Left ventricle myocardium inferior (tissue), 1 donor: ENCODE data around the gene FMC1. TPM values are rescaled to one million over a fixed set of nuclear protein-coding genes. Genes with fewer than 3 reads are reported as not detected.
"Not testable (repeated sequence)": the region's sequence is repeated elsewhere in the genome, so short reads cannot be mapped to it uniquely, and the experiment has no call there.

Experiments
- DNase-seq: peaks from one replicate; pipeline ENCODE4 v3.0.0-alpha.2; 2020
- H3K27ac ChIP-seq: fragments of 200-600 bp; replicated peaks from 2 replicates; pipeline ENCODE4 v1.8.0; 2021
- H3K27me3 ChIP-seq: fragments of 200-600 bp; 2 replicates; pipeline ENCODE4 v1.8.0; 2021; ENCODE audit warnings: low read depth
- H3K36me3 ChIP-seq: fragments of 200-600 bp; 2 replicates; pipeline ENCODE4 v1.8.0; 2021
- H3K4me1 ChIP-seq: fragments of 200-600 bp; 2 replicates; pipeline ENCODE4 v1.8.0; 2021
- H3K4me3 ChIP-seq: fragments of 200-600 bp; 2 replicates; pipeline ENCODE4 v1.8.0; 2021; ENCODE audit warnings: mild to moderate bottlenecking, moderate library complexity
- H3K9me3 ChIP-seq: fragments of 200-600 bp; replicated peaks from 2 replicates; pipeline ENCODE4 v1.8.0; 2021
- intact Hi-C: fragments of 100-400 bp; cut with micrococcal nuclease; formaldehyde crosslinking; loops from one replicate; pipeline ENCODE4 v1.11.0; 2022
- total RNA-seq: library from RNA; stranded (reverse); fragmentation: NEBNext Ultra II Directional; extraction: Animal tissue kit (Norgen Biotek cat#: 25700); gene quantifications from one replicate; pipeline ENCODE4 v1.2.1, GENCODE V29; 2021
- TF ChIP-seq, protein P1 (sequence below): fragments of 200-600 bp; IDR thresholded peaks from 2 replicates; pipeline ENCODE4 v1.8.0; 2021; ENCODE audit warnings: antibody characterized with exemption, mild to moderate bottlenecking, borderline replicate concordance
- donor health status: DM: no; HTN: yes; CAD: no; lungs with severe emphysema.

The FMC1 gene
- total RNA-seq, 1 donor from 2014 or later, result 49.0 TPM

DNA sequence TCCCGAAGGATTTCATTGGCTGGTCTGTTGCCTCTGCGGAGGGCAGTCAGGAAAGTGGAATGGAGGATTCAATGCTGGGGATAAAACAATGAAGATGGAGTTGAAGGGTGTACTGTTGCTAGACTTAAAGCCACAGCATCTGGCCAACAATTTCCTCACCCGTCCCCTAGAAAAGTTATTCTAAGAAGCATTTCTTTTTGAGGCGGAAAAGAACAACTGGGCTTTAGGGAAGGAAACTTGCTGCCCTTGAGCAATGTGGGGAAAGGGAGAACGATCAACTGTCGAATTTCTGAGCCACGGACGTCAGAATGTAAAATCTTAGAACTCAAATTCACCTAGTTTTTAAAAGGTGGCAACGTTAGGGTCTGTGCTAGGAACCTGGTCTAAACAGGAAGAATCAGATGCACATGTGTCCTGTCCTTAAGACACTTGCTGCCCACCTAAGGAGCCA, 664 bp downstream of the FMC1 start:
- Histone ChIP-seq H3K4me3 (peak overlapping the region; percentile 78), H3K27me3 (no peaks in the 10 kb centered on the region), H3K4me1 (peaks cover 35% of the 10 kb centered on the region), H3K27ac (peak overlapping the region; percentile 99), H3K36me3 (peaks cover 13% of the 10 kb centered on the region), H3K9me3 (peaks cover 8% of the 10 kb centered on the region)
- intact Hi-C loops, result no loop called here
- TF ChIP-seq, protein P1, sequence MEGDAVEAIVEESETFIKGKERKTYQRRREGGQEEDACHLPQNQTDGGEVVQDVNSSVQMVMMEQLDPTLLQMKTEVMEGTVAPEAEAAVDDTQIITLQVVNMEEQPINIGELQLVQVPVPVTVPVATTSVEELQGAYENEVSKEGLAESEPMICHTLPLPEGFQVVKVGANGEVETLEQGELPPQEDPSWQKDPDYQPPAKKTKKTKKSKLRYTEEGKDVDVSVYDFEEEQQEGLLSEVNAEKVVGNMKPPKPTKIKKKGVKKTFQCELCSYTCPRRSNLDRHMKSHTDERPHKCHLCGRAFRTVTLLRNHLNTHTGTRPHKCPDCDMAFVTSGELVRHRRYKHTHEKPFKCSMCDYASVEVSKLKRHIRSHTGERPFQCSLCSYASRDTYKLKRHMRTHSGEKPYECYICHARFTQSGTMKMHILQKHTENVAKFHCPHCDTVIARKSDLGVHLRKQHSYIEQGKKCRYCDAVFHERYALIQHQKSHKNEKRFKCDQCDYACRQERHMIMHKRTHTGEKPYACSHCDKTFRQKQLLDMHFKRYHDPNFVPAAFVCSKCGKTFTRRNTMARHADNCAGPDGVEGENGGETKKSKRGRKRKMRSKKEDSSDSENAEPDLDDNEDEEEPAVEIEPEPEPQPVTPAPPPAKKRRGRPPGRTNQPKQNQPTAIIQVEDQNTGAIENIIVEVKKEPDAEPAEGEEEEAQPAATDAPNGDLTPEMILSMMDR, result no peak
- DNase-seq, result no peak

DNA sequence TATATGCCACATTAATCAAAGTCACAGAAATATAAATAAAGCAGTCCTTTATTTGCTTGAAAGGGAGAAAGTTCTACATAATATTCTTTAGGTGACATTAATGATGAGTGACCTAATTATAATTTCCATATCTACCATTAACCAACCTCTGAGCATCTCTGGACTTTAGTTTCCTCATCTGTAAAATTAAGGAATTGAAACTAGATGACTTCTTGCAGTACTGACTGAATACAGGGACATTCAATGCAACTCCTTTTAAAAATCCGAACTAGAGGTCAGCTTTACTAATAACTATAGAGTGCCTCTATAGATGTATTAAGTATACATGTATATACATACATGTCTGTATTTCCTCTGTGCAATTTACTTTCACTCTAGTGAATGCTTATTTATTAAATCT, 3.9 kb downstream of the FMC1 start:
- Histone ChIP-seq H3K4me1 (peaks cover 35% of the 10 kb centered on the region), H3K4me3 (no peak overlapping the region), H3K9me3 (no peaks in the 10 kb centered on the region), H3K27me3 (no peaks in the 10 kb centered on the region), H3K36me3 (peaks cover 27% of the 10 kb centered on the region), H3K27ac (no peak overlapping the region)
- TF ChIP-seq, protein P1, result no peak
- DNase-seq, result no peak
- intact Hi-C loops, result no loop called here

DNA sequence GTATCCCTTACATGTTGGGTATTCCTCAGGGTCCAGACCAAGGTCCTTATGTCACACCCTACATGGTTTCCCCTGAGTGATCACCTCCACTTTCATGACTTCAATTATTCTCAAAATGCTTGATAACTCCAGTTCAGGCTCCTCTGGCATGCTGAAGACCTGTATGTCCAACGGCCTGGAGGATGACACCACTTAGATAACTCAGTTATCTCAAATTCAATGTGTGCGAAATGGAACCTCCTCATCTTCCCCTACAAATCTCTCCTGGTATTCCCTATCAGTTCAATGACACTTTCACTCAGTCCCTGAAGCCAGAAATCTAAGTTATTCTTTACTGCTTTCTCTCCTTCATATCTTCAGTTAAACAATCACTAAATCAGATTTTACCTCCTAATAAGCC, 9.9 kb downstream of the FMC1 start:
- H3K27ac ChIP-seq, result no peak overlapping the region
- no peaks in the 10 kb centered on the region for H3K9me3 ChIP-seq
- no peaks in the 10 kb centered on the region for H3K27me3 ChIP-seq
- TF ChIP-seq, protein P1, result no peak
- intact Hi-C loops, result no loop called here
- no peak overlapping the region for H3K4me3 ChIP-seq
- H3K36me3 ChIP-seq, result peaks cover 24% of the 10 kb centered on the region
- DNase-seq, result no peak
- H3K4me1 ChIP-seq, result no peaks in the 10 kb centered on the region

DNA sequence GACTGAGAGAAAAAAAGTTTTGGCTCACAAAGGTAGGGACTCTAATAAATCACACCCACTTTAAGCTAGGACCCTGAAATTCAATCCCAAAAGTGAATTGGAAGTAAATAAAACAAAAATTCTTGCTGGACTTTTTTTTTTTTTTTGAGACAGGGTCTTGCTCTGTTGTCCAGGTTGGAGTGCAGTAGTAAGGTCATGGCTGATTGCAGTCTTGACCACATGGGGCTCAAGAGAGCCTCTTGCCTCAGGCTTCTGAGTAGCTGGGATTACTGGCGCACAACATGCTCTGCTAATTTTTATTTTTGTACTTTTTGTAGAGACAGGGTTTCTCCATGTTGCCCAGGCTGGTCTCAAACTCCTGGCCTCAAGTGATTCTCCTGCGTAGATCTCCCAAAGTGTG, 13.6 kb downstream of the FMC1 start:
- intact Hi-C loops, result no loop called here
- DNase-seq, result no peak
- Histone ChIP-seq H3K9me3 (no peaks in the 10 kb centered on the region), H3K4me1 (peaks cover 15% of the 10 kb centered on the region), H3K36me3 (peaks cover 3% of the 10 kb centered on the region), H3K27me3 (no peaks in the 10 kb centered on the region), H3K27ac (no peak overlapping the region), H3K4me3 (no peak overlapping the region)
- TF ChIP-seq, protein P1, result no peak

DNA sequence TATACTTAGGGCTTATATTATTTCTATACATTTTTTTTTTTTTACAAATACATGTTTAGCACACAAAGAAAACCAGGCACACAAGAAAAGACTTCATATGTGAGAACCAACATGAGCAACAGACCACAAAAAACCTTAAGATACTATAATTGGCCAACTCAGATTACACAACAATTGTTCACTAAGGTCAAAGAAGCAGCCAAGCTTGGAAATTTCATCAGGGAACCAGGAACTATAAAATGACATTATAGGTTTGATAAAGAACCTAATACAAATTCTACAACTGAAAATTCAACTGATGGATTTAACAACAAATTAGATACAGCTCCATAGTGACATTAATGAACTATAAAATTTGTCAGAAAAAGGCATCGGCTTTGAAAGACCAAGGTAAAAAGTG, 14.2 kb downstream of the FMC1 start:
- intact Hi-C loops, result no loop called here
- no peak for DNase-seq
- Histone ChIP-seq H3K27ac (no peak overlapping the region), H3K4me1 (peaks cover 20% of the 10 kb centered on the region), H3K9me3 (no peaks in the 10 kb centered on the region), H3K36me3 (peaks cover 3% of the 10 kb centered on the region), H3K4me3 (no peak overlapping the region), H3K27me3 (no peaks in the 10 kb centered on the region)
- TF ChIP-seq, protein P1, result no peak

DNA sequence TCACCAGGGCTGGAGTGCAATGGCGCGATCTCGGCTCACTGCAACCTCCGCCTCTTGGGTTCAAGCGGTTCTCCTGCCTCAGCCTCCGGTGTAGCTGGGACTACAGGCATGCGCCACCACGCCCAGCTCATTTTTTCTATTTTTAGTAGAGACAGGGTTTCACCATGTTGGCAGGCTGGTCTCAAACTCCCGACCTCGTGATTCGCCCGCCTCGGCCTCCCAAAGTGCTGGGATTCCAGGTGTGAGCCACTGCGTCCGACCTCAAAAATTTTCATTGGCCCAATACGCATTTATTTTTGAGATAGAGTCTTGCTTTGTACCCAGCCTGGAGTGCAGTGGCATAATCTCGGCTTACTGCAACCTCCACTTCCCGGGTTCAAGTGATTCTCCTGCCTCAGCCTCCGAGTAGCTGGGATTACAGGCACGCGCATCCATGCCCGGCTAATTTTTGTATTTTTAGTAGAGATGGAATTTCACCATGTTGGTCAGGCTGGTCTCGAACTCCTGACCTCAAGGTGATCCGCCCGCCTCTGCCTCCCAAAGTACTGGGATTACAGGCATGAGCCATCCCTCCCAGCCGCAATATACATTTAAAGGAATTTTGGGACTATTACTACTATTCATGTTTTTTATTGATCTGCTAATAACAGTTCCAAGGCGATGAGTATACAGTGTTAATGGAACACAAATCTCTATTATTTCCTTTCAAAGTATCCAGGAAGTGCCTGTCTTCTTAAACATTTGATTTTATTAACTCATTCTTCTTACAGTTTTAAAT, 16.8 kb downstream of the FMC1 start:
- Histone ChIP-seq H3K4me1 (peaks cover 46% of the 10 kb centered on the region), H3K27ac (peak overlapping the region; percentile 100), H3K4me3 (peak overlapping the region; percentile 93)
- H3K36me3 ChIP-seq, intact Hi-C loops, H3K9me3 ChIP-seq, DNase-seq, H3K27me3 ChIP-seq: not testable (repeated sequence)
